GM13977 (cell line): Measurements from ENCODE around the gene TIMM13.

ENCODE experiments used
- DNase-seq: peaks from one replicate; pipeline ENCODE4 v3.0.0; 2012; ENCODE audit warnings: low spot score
- CTCF ChIP-seq: IDR thresholded peaks from 2 replicates; pipeline ENCODE4 v1.5.1; 2012; ENCODE audit warnings: mild to moderate bottlenecking, control low read depth; ENCODE audit not compliant: insufficient read depth; ENCODE audit errors: extremely low read depth, missing control alignments
- in situ Hi-C: fragments of 300-500 bp; cut with MboI; formaldehyde crosslinking; loops from one replicate; pipeline ENCODE4 v1.12.0; 2022; ENCODE audit warnings: low sequenced_read_pairs, low pct_unique_long_range_greater_than_20kb, mixed read lengths, inconsistent platforms; ENCODE audit not compliant: unreplicated experiment

The TIMM13 gene

GRCh38 chr19:2436926-2437325 lies 9.5 kb upstream of the TIMM13 start:
- in situ Hi-C loops = no loop called here
- no peak for TF ChIP-seq CTCF
- no peak for DNase-seq

GRCh38 chr19:2436384-2436783 lies 9.0 kb upstream of the TIMM13 start:
- no peak for DNase-seq
- TF ChIP-seq CTCF = no peak
- in situ Hi-C loops = no loop called here

- no peak for TF ChIP-seq CTCF
- in situ Hi-C loops = no loop called here
- DNase-seq = no peak
Measured at GRCh38 chr19:2434721-2435265, 7.4 kb upstream of the TIMM13 start.

- in situ Hi-C loops = no loop called here
- no peak for DNase-seq
- no peak for TF ChIP-seq CTCF
Measured at GRCh38 chr19:2434267-2434666, 6.9 kb upstream of the TIMM13 start.

GRCh38 chr19:2433854-2434253 lies 6.5 kb upstream of the TIMM13 start:
- in situ Hi-C loops = no loop called here
- no peak for TF ChIP-seq CTCF
- DNase-seq = no peak

GRCh38 chr19:2432131-2432848 lies 4.9 kb upstream of the TIMM13 start:
- no peak for TF ChIP-seq CTCF
- in situ Hi-C loops = no loop called here
- DNase-seq = no peak
